Coronary artery (tissue), 2 donors: ENCODE results near the gene RNU7-1.
A peak's percentile ranks its signal among the peaks of the same experiment; 100 is the strongest.

Source experiments
- DNase-seq: peaks from one replicate; pipeline ENCODE4 v3.0.0-alpha.2; 2017; ENCODE audit warnings: low spot score
- H3K27ac ChIP-seq, 2 donors: fragments of 200-600 bp; sonication (generic); one replicate each; pipeline ENCODE4 v1.5.1; 2016 to 2019
- H3K4me3 ChIP-seq: fragments of 200-600 bp; sonication (generic); 2 replicates; pipeline ENCODE4 v1.5.1; 2016; ENCODE audit warnings: mild to moderate bottlenecking, moderate library complexity
- CTCF ChIP-seq: fragments of 200-600 bp; sonication (generic); IDR thresholded peaks from one replicate; pipeline ENCODE4 v1.5.1; 2019; ENCODE audit warnings: antibody characterized with exemption

Gene RNU7-1

GRCh38 chr12:6921996-6922946, 21.3 kb upstream of the RNU7-1 start:
- no peak for TF ChIP-seq CTCF
- Histone ChIP-seq H3K4me3 (no peak overlapping the region), H3K27ac (peak overlapping the region in 1 of 2 donors; percentile 28)
- no peak for DNase-seq

- no peak overlapping the region for H3K4me3 ChIP-seq
- no peak for DNase-seq
- TF ChIP-seq CTCF = no peak
- peak overlapping the region in 1 of 2 donors; percentile 28 for H3K27ac ChIP-seq
Measured at GRCh38 chr12:6923003-6923732, 20.4 kb upstream of the RNU7-1 start.

GRCh38 chr12:6923851-6924250, 19.8 kb upstream of the RNU7-1 start:
- Histone ChIP-seq H3K4me3 (peak overlapping the region; percentile 96), H3K27ac (peak overlapping the region; percentile 98 to 100)
- DNase-seq = no peak
- no peak for TF ChIP-seq CTCF

GRCh38 chr12:6925239-6925539, 18.4 kb upstream of the RNU7-1 start:
- DNase-seq = no peak
- peak overlapping the region; percentile 96 for H3K4me3 ChIP-seq
- no peak for TF ChIP-seq CTCF
- H3K27ac ChIP-seq = peak overlapping the region; percentile 98 to 100

GRCh38 chr12:6925540-6926279, 17.9 kb upstream of the RNU7-1 start:
- peak overlapping the region; percentile 98 to 100 for H3K27ac ChIP-seq
- no peak for TF ChIP-seq CTCF
- peak overlapping the region; percentile 96 for H3K4me3 ChIP-seq
- DNase-seq = peak; percentile 89

GRCh38 chr12:6927379-6928021, 16.1 kb upstream of the RNU7-1 start, which contains the start of gene ATN1:
Gene ATN1 (plus strand): TSS chr12:6927959. CDS start chr12:6934002, 6,043 bp downstream.
- peak within 1 kb of the TSS; percentile 96 for H3K4me3 ChIP-seq
- H3K27ac ChIP-seq = peak within 1 kb of the TSS; percentile 98 to 100
- no peak for TF ChIP-seq CTCF
- peak; percentile 92 for DNase-seq
